Type B pancreatic cell (in vitro differentiated cells): ENCODE data around the gene PRKAR2B. TPM values are rescaled to one million over a fixed set of nuclear protein-coding genes. Genes with fewer than 3 reads are reported as not detected.

Source experiments
- DNase-seq: peaks from one replicate; pipeline ENCODE4 v3.0.0; 2021; ENCODE audit warnings: mixed read lengths; ENCODE audit not compliant: unreplicated experiment; ENCODE audit errors: extremely low spot score
- H3K27ac Mint-ChIP-seq: 2 replicates; pipeline ENCODE4 v1.8.0; 2021; ENCODE audit warnings: mild to moderate bottlenecking, mixed read lengths
- H3K27me3 Mint-ChIP-seq: 2 replicates; pipeline ENCODE4 v1.8.0; 2021; ENCODE audit warnings: mixed read lengths
- H3K36me3 Mint-ChIP-seq: 2 replicates; pipeline ENCODE4 v1.8.0; 2021; ENCODE audit warnings: mixed read lengths
- H3K4me1 Mint-ChIP-seq: one replicate; pipeline ENCODE4 v1.8.0; 2021; ENCODE audit warnings: mixed read lengths; ENCODE audit not compliant: unreplicated experiment
- H3K4me3 Mint-ChIP-seq: 2 replicates; pipeline ENCODE4 v1.8.0; 2021; ENCODE audit warnings: mild to moderate bottlenecking, mixed read lengths
- H3K9me3 Mint-ChIP-seq: 2 replicates; pipeline ENCODE4 v1.8.0; 2021; ENCODE audit warnings: mixed read lengths
- CTCF ChIP-seq: fragments of 200-600 bp; sonication (generic); conservative IDR thresholded peaks from 2 replicates; pipeline ENCODE4 v1.5.0; 2021; ENCODE audit warnings: antibody characterized with exemption, mild to moderate bottlenecking
- total RNA-seq: library from RNA; stranded (reverse); gene quantifications from 2 replicates; pipeline ENCODE4 v1.2.1, GENCODE V29; 2021; ENCODE audit warnings: low replicate concordance

PRKAR2B gene
- total RNA-seq, 1 donor from 2014 or later: 7.2 TPM

GRCh38 chr7:107109955-107110354 lies 65.5 kb downstream of the PRKAR2B start:
- no peak for TF ChIP-seq CTCF

GRCh38 chr7:107111196-107111595 lies 66.7 kb downstream of the PRKAR2B start:
- H3K36me3 Mint-ChIP-seq: no peaks in the 10 kb centered on the region
- no peak for TF ChIP-seq CTCF
- no peak overlapping the region for H3K4me3 Mint-ChIP-seq
- H3K9me3 Mint-ChIP-seq: no peaks in the 10 kb centered on the region
- no peaks in the 10 kb centered on the region for H3K27me3 Mint-ChIP-seq
- no peak for DNase-seq
- no peaks in the 10 kb centered on the region for H3K4me1 Mint-ChIP-seq
- no peak overlapping the region for H3K27ac Mint-ChIP-seq

More at GRCh38 chr7:107109955-107110354, 65.5 kb downstream of the PRKAR2B start:
- Mint-ChIP-seq H3K4me1 (no peaks in the 10 kb centered on the region), H3K4me3 (no peak overlapping the region), H3K27me3 (no peaks in the 10 kb centered on the region), H3K9me3 (no peaks in the 10 kb centered on the region), H3K36me3 (no peaks in the 10 kb centered on the region), H3K27ac (no peak overlapping the region)
- DNase-seq: no peak

GRCh38 chr7:107113866-107114265 lies 69.4 kb downstream of the PRKAR2B start:
- no peak for DNase-seq
- no peaks in the 10 kb centered on the region for H3K36me3 Mint-ChIP-seq

GRCh38 chr7:107115114-107115513 lies 70.6 kb downstream of the PRKAR2B start:
- Mint-ChIP-seq H3K27me3 (no peaks in the 10 kb centered on the region), H3K4me3 (no peak overlapping the region), H3K27ac (no peak overlapping the region), H3K36me3 (no peaks in the 10 kb centered on the region), H3K4me1 (no peaks in the 10 kb centered on the region), H3K9me3 (no peaks in the 10 kb centered on the region)
- no peak for DNase-seq
- TF ChIP-seq CTCF: no peak

More at GRCh38 chr7:107113866-107114265, 69.4 kb downstream of the PRKAR2B start:
- TF ChIP-seq CTCF: no peak
- Mint-ChIP-seq H3K27ac (no peak overlapping the region), H3K9me3 (no peaks in the 10 kb centered on the region), H3K4me3 (no peak overlapping the region), H3K4me1 (no peaks in the 10 kb centered on the region), H3K27me3 (no peaks in the 10 kb centered on the region)

GRCh38 chr7:107115762-107116540 lies 71.4 kb downstream of the PRKAR2B start:
- no peaks in the 10 kb centered on the region for H3K4me1 Mint-ChIP-seq
- no peak for TF ChIP-seq CTCF
- no peaks in the 10 kb centered on the region for H3K27me3 Mint-ChIP-seq
- no peak for DNase-seq
- H3K4me3 Mint-ChIP-seq: no peak overlapping the region
- H3K9me3 Mint-ChIP-seq: no peaks in the 10 kb centered on the region
- no peaks in the 10 kb centered on the region for H3K36me3 Mint-ChIP-seq
- no peak overlapping the region for H3K27ac Mint-ChIP-seq
